GM12874 (cell line): Measurements from ENCODE around the gene PAM.

Experiments used
- CTCF ChIP-seq: IDR thresholded peaks from 2 replicates; pipeline ENCODE4 v1.5.1; 2011; ENCODE audit warnings: low read depth, mild to moderate bottlenecking, control low read depth, low read length, moderate library complexity; ENCODE audit not compliant: insufficient read depth

PAM gene

GRCh38 chr5:102999191-102999590 is 244.1 kb downstream of the PAM start:
- TF ChIP-seq CTCF = no peak

GRCh38 chr5:103000089-103000488 is 245.0 kb downstream of the PAM start:
- no peak for TF ChIP-seq CTCF

GRCh38 chr5:103003872-103004271 is 248.8 kb downstream of the PAM start:
- TF ChIP-seq CTCF = no peak

GRCh38 chr5:103005276-103005675 is 250.2 kb downstream of the PAM start:
- no peak for TF ChIP-seq CTCF

GRCh38 chr5:103006921-103007320 is 251.8 kb downstream of the PAM start:
- TF ChIP-seq CTCF = no peak

GRCh38 chr5:103010168-103010567 is 255.1 kb downstream of the PAM start:
- no peak for TF ChIP-seq CTCF

- no peak for TF ChIP-seq CTCF
These were observed 258.9 kb downstream of the PAM start for GRCh38 chr5:103013933-103014552.
